HCT116 (cell line): Measurements from ENCODE around the gene FNDC3B. TPM values are rescaled to one million over a fixed set of nuclear protein-coding genes. Genes with fewer than 3 reads are reported as not detected.

ENCODE experiments used
- ATAC-seq: fragments of 200-7000 bp; cut with Tn5 transposase; 2 replicates; pipeline ENCODE4 v1.9.1; 2020; ENCODE audit warnings: mild to moderate bottlenecking, moderate library complexity
- BruUV-seq: library from RNA; stranded (reverse); fragments of 400-500 nt; replicated peaks from 2 replicates; lab custom pipeline; 2021; lab: Mats Ljungman, UMichigan
- CTCF ChIA-PET: fragments of 300-600 bp; sonication (Branson Sonifier 250); formaldehyde crosslinking; loops from one replicate; lab custom pipeline; 2021; ENCODE audit warnings: antibody characterized with exemption; lab: Charles Lee
- POLR2A ChIA-PET: fragments of 300-600, 350-600 bp; sonication (Branson Sonifier 250); formaldehyde crosslinking; loops from one replicate; lab custom pipeline; 2021; ENCODE audit warnings: antibody characterized with exemption; lab: Charles Lee
- RAD21 ChIA-PET, 2 experiments: fragments of 300-600 bp; sonication (Branson Sonifier 250); formaldehyde crosslinking; loops; one replicate each; lab custom pipeline; 2023; ENCODE audit warnings: low total read pairs in 2 of 2; ENCODE audit not compliant: uncharacterized antibody in 2 of 2, unreplicated experiment in 2 of 2, low non-redundant PET in 1 of 2; lab: Charles Lee
- DNase-seq: peaks from one replicate; pipeline ENCODE4 v3.0.0-alpha.2; 2010; ENCODE audit warnings: low read depth, low spot score
- H2AFZ ChIP-seq: fragments of 200-600 bp; shearing (Covaris generic), sonication (generic); 2 replicates; pipeline ENCODE4 v1.6.1; 2017; ENCODE audit warnings: low read depth, mixed run types, mixed read lengths, antibody characterized with exemption, low read length; ENCODE audit not compliant: poor library complexity, severe bottlenecking
- H3K27ac ChIP-seq: 2 replicates; pipeline ENCODE4 v1.5.1; 2012; ENCODE audit warnings: low read depth, low read length
- H3K27me3 ChIP-seq: fragments of 200-600 bp; sonication (generic); 2 replicates; pipeline ENCODE4 v1.6.1; 2016; ENCODE audit warnings: mixed run types, low read length, mixed read lengths; ENCODE audit not compliant: insufficient read depth
- H3K36me3 ChIP-seq, 2 experiments: fragments of 200-500 bp in 1 of 2; fragments of 200-600 bp in 1 of 2; sonication (Bioruptor generic) in 1 of 2; sonication (generic) in 1 of 2; 2 replicates each; pipeline versions ENCODE4 v1.5.1 to v1.6.1; 2014 to 2016; ENCODE audit warnings: low read length in 2 of 2, inconsistent platforms in 1 of 2, mixed read lengths in 1 of 2, mixed run types in 1 of 2; ENCODE audit not compliant: insufficient read depth in 2 of 2, control insufficient read depth in 1 of 2
- H3K4me1 ChIP-seq, 2 experiments: fragments of 200-600 bp in 1 of 2; sonication (generic) in 1 of 2; 2 replicates each; pipeline versions ENCODE4 v1.5.1 to v1.6.1; 2012 to 2017; ENCODE audit warnings: low read length in 2 of 2, inconsistent platforms in 1 of 2, mild to moderate bottlenecking in 1 of 2, mixed read lengths in 1 of 2, mixed run types in 1 of 2, moderate library complexity in 1 of 2; ENCODE audit not compliant: insufficient read depth in 2 of 2, control insufficient read depth in 1 of 2
- H3K4me2 ChIP-seq: fragments of 200-600 bp; sonication (generic); 2 replicates; pipeline ENCODE4 v1.6.1; 2017; ENCODE audit warnings: mixed run types, low read length, mixed read lengths
- H3K4me3 ChIP-seq, 2 experiments: fragments of 200-600 bp in 1 of 2; sonication (generic) in 1 of 2; replicated peaks in 1 of 2; 2 replicates each; pipeline ENCODE4 v1.5.1; 2011 to 2016; ENCODE audit warnings: low read length in 2 of 2, control low read depth in 1 of 2, low read depth in 1 of 2, mild to moderate bottlenecking in 1 of 2, mixed read lengths in 1 of 2, mixed run types in 1 of 2
- H3K79me2 ChIP-seq: fragments of 200-600 bp; sonication (generic); 2 replicates; pipeline ENCODE4 v1.6.1; 2017; ENCODE audit warnings: mild to moderate bottlenecking, mixed run types, low read length, moderate library complexity, mixed read lengths; ENCODE audit not compliant: insufficient read depth
- H3K9ac ChIP-seq: fragments of 200-600 bp; sonication (generic); 2 replicates; pipeline ENCODE4 v1.6.1; 2016; ENCODE audit warnings: low read length, mixed read lengths
- H3K9me2 ChIP-seq: fragments of 200-600 bp; sonication (generic), shearing (Covaris generic); 2 replicates; pipeline ENCODE4 v1.6.1; 2017; ENCODE audit warnings: mixed run types, mild to moderate bottlenecking, moderate library complexity; ENCODE audit not compliant: insufficient read depth
- H3K9me3 ChIP-seq, 2 experiments: fragments of 200-500 bp in 1 of 2; fragments of 200-600 bp in 1 of 2; sonication (Bioruptor generic) in 1 of 2; sonication (generic) in 1 of 2; 2 replicates each; pipeline ENCODE4 v1.6.1; 2014 to 2017; ENCODE audit warnings: low read length in 2 of 2, mixed read lengths in 2 of 2, inconsistent platforms in 1 of 2, low read depth in 1 of 2, mild to moderate bottlenecking in 1 of 2, mixed run types in 1 of 2, moderate library complexity in 1 of 2; ENCODE audit not compliant: control insufficient read depth in 1 of 2, insufficient read depth in 1 of 2
- H4K20me1 ChIP-seq: fragments of 200-600 bp; sonication (generic), shearing (Covaris generic); 2 replicates; pipeline ENCODE4 v1.6.1; 2017; ENCODE audit warnings: mixed run types, mild to moderate bottlenecking, moderate library complexity; ENCODE audit not compliant: insufficient read depth
- CTCF ChIP-seq, 3 experiments: fragments of 200-600 bp in 1 of 3; sonication (generic) in 1 of 3; IDR thresholded peaks in 2 of 3; conservative IDR thresholded peaks in 1 of 3; 2 replicates each; pipeline ENCODE4 v1.5.1; 2012 to 2017; ENCODE audit warnings: low read depth in 2 of 3, low read length in 2 of 3, antibody characterized with exemption in 1 of 3, borderline replicate concordance in 1 of 3, control low read depth in 1 of 3, mild to moderate bottlenecking in 1 of 3, mixed read lengths in 1 of 3, mixed run types in 1 of 3, moderate library complexity in 1 of 3; ENCODE audit not compliant: insufficient read depth in 1 of 3
- RAD21 ChIP-seq: IDR thresholded peaks from 2 replicates; pipeline ENCODE4 v1.6.1; 2012; ENCODE audit warnings: low read depth, mild to moderate bottlenecking
- YY1 ChIP-seq: IDR thresholded peaks from 2 replicates; pipeline ENCODE4 v1.6.1; 2011; ENCODE audit warnings: low read length, low read depth, moderate library complexity, mild to moderate bottlenecking; ENCODE audit not compliant: insufficient replicate concordance; ENCODE audit errors: extremely low read depth
- ZBTB33 ChIP-seq: IDR thresholded peaks from 2 replicates; pipeline ENCODE4 v1.6.1; 2011; ENCODE audit warnings: mild to moderate bottlenecking, low read length, moderate library complexity; ENCODE audit not compliant: insufficient replicate concordance; ENCODE audit errors: extremely low read depth
- ZNF274 ChIP-seq: fragments of 200-500 bp; sonication (Bioruptor generic); IDR thresholded peaks from 2 replicates; pipeline ENCODE4 v1.6.1; 2014; ENCODE audit warnings: mild to moderate bottlenecking, low read depth, low read length, inconsistent platforms
- intact Hi-C: fragments of 100-400 bp; cut with micrococcal nuclease; formaldehyde crosslinking; loops from 2 replicates; pipeline ENCODE4 v1.10.0; 2022
- total RNA-seq: library from RNA; stranded (reverse); gene quantifications from one replicate; pipeline ENCODE4 v1.2.1, GENCODE V29; 2021; ENCODE audit not compliant: unreplicated experiment

FNDC3B gene
- total RNA-seq, 1 experiment from 2014 or later = 45.7 TPM

- Histone ChIP-seq H3K79me2 (no peaks in the 10 kb centered on the region), H3K27ac (no peak overlapping the region), H3K27me3 (no peaks in the 10 kb centered on the region), H3K9me2 (no peaks in the 10 kb centered on the region), H3K36me3 (no peaks in the 10 kb centered on the region; a peak in 1 of 4 replicates), H3K4me2 (no peak overlapping the region), H2AFZ (no peak overlapping the region), H3K4me3 (no peak overlapping the region), H3K9me3 (no peaks in the 10 kb centered on the region), H4K20me1 (no peaks in the 10 kb centered on the region), H3K9ac (no peak overlapping the region), H3K4me1 (no peaks in the 10 kb centered on the region)
- BruUV-seq = no TSS peak
- ChIA-PET RAD21 (no interaction called here), CTCF (no interaction called here), POLR2A (no interaction called here)
- intact Hi-C loops = no loop called here
- peak; percentile 54 for TF ChIP-seq RAD21
- no peak for TF ChIP-seq YY1
- no peak for TF ChIP-seq ZNF274
- no peak for TF ChIP-seq ZBTB33
- TF ChIP-seq CTCF (IDR thresholded peaks at IDR 0.05 in 2 of 3, conservative IDR thresholded peaks at IDR 0.05 in 1 of 3; ENCODE audit: borderline replicate concordance in 1 of 3, insufficient read depth in 1 of 3, low read depth in 2 of 3, low read length in 2 of 3) = peak; percentile 29 to 48 (median 48); a peak in 5 of 6 replicates
- ATAC-seq = peak; percentile 71
- no peak for DNase-seq
Measured at GRCh38 chr3:172289583-172289982, 250.2 kb downstream of the FNDC3B start.
